CD14-positive monocyte (primary cell): Measurements from ENCODE around the gene DYNLT4. TPM values are rescaled to one million over a fixed set of nuclear protein-coding genes. Genes with fewer than 3 reads are reported as not detected.

Source experiments
- DNase-seq, 3 donors: peaks; one replicate each; pipeline ENCODE4 v3.0.0-alpha.2; 2011 to 2022
- H2AFZ ChIP-seq: 2 replicates; pipeline ENCODE4 v1.6.0; 2012; ENCODE audit warnings: mild to moderate bottlenecking, low read depth, low read length, inconsistent platforms; ENCODE audit not compliant: insufficient read depth, poor library complexity, severe bottlenecking
- H3K27ac ChIP-seq, 2 donors: 1 replicate in 1 of 2; 2 replicates in 1 of 2; pipeline ENCODE4 v1.5.1; 2012 to 2013; ENCODE audit warnings: low read length in 2 of 2, control low read depth in 1 of 2, inconsistent platforms in 1 of 2, low read depth in 1 of 2, mild to moderate bottlenecking in 1 of 2
- H3K27me3 ChIP-seq, 2 donors: one replicate each; pipeline versions ENCODE4 v1.6.0 to v1.6.1; 2011 to 2013; ENCODE audit warnings: low read length in 2 of 2; ENCODE audit not compliant: control insufficient read depth in 2 of 2, insufficient read depth in 2 of 2
- H3K36me3 ChIP-seq, 2 donors: replicated peaks in 1 of 2; 1 replicate in 1 of 2; 2 replicates in 1 of 2; pipeline versions ENCODE4 v1.5.1 to v1.6.1; 2012 to 2013; ENCODE audit warnings: low read length in 2 of 2, control low read depth in 1 of 2, inconsistent platforms in 1 of 2, mild to moderate bottlenecking in 1 of 2; ENCODE audit not compliant: insufficient read depth in 2 of 2, control insufficient read depth in 1 of 2
- H3K4me1 ChIP-seq, 2 donors: 1 replicate in 1 of 2; 2 replicates in 1 of 2; pipeline versions ENCODE4 v1.5.1 to v1.6.1; 2012 to 2013; ENCODE audit warnings: low read length in 2 of 2, control low read depth in 1 of 2, inconsistent platforms in 1 of 2, mild to moderate bottlenecking in 1 of 2, moderate library complexity in 1 of 2; ENCODE audit not compliant: insufficient read depth in 2 of 2, control insufficient read depth in 1 of 2
- H3K4me2 ChIP-seq: replicated peaks from 2 replicates; pipeline ENCODE3; 2012; ENCODE audit warnings: low read length, moderate library complexity, mild to moderate bottlenecking; ENCODE audit not compliant: poor library complexity, severe bottlenecking; ENCODE audit errors: extremely low read depth
- H3K4me3 ChIP-seq, 3 experiments: fragments of 200-600 bp in 1 of 3; sonication (generic) in 1 of 3; replicated peaks in 1 of 3; 1 replicate in 2 of 3; 2 replicates in 1 of 3; pipeline ENCODE4 v1.5.1; 2011 to 2013; ENCODE audit warnings: low read length in 3 of 3, mild to moderate bottlenecking in 3 of 3, control low read depth in 2 of 3, low read depth in 2 of 3, inconsistent platforms in 1 of 3, moderate library complexity in 1 of 3
- H3K79me2 ChIP-seq: 2 replicates; pipeline ENCODE4 v1.6.0; 2012; ENCODE audit warnings: mild to moderate bottlenecking, control low read depth, inconsistent platforms, low read length, moderate library complexity; ENCODE audit not compliant: insufficient read depth
- H3K9ac ChIP-seq: 2 replicates; pipeline ENCODE4 v1.6.0; 2017; ENCODE audit warnings: low read length, mild to moderate bottlenecking; ENCODE audit not compliant: insufficient read depth, poor library complexity, severe bottlenecking
- H3K9me3 ChIP-seq, 2 donors: replicated peaks in 1 of 2; 1 replicate in 1 of 2; 2 replicates in 1 of 2; pipeline versions ENCODE4 v1.5.1 to v1.6.1; 2012 to 2013; ENCODE audit warnings: low read length in 2 of 2, control low read depth in 1 of 2; ENCODE audit not compliant: control insufficient read depth in 1 of 2, insufficient read depth in 1 of 2
- H4K20me1 ChIP-seq: 2 replicates; pipeline ENCODE4 v1.6.0; 2012; ENCODE audit warnings: mild to moderate bottlenecking, low read length, control low read depth, moderate library complexity; ENCODE audit not compliant: insufficient read depth
- H3K27ac Mint-ChIP-seq, 7 donors: one replicate each; pipeline ENCODE4 v1.8.0; 2020; ENCODE audit warnings: mild to moderate bottlenecking in 7 of 7, mixed read lengths in 7 of 7, moderate library complexity in 6 of 7, inconsistent platforms in 2 of 7
- H3K27me3 Mint-ChIP-seq, 3 donors: one replicate each; pipeline ENCODE4 v1.8.0; 2021 to 2022; ENCODE audit warnings: low read depth in 3 of 3, mild to moderate bottlenecking in 3 of 3, mixed read lengths in 3 of 3, moderate library complexity in 3 of 3, inconsistent platforms in 1 of 3
- H3K36me3 Mint-ChIP-seq, 2 donors: one replicate each; pipeline ENCODE4 v1.8.0; 2020; ENCODE audit warnings: mixed read lengths in 2 of 2, inconsistent platforms in 1 of 2, mild to moderate bottlenecking in 1 of 2
- H3K4me1 Mint-ChIP-seq: one replicate; pipeline ENCODE4 v1.8.0; 2020; ENCODE audit warnings: mild to moderate bottlenecking, mixed read lengths
- H3K4me3 Mint-ChIP-seq, 2 donors: one replicate each; pipeline ENCODE4 v1.8.0; 2020; ENCODE audit warnings: mild to moderate bottlenecking in 2 of 2, mixed read lengths in 2 of 2, moderate library complexity in 1 of 2
- H3K9me3 Mint-ChIP-seq, 7 donors: one replicate each; pipeline ENCODE4 v1.8.0; 2020 to 2022; ENCODE audit warnings: mixed read lengths in 7 of 7, mild to moderate bottlenecking in 6 of 7, moderate library complexity in 6 of 7, inconsistent platforms in 2 of 7
- CTCF ChIP-seq: fragments of 200-600 bp; IDR thresholded peaks from one replicate; pipeline ENCODE4 v1.8.0; 2022; ENCODE audit warnings: antibody characterized with exemption, mild to moderate bottlenecking
- WGBS: methylation state at CpG from one replicate; pipeline ENCODE4 v1.1.5; 2013; ENCODE audit warnings: missing lambda C conversion rate; ENCODE audit not compliant: insufficient coverage; 5-methylcytosine and 5-hydroxymethylcytosine counted together
- intact Hi-C, 2 donors: fragments of 100-400 bp; cut with micrococcal nuclease; formaldehyde crosslinking; loops; one replicate each; pipeline versions ENCODE4 v1.15.0 to v1.15.1; 2023
- polyA plus RNA-seq, 3 donors: library from polyadenylated mRNA; depleted of rRNA in 1 of 3; unstranded in 2 of 3; stranded (reverse) in 1 of 3; fragments of 300-500 nt in 2 of 3; fragments of >200 nt in 1 of 3; fragmentation: Illumina TruSeq in 2 of 3; gene quantifications; 1 replicate in 2 of 3; 2 replicates in 1 of 3; pipeline ENCODE4 v1.2.3, GENCODE V29; 2012 to 2021

Gene DYNLT4
- polyA plus RNA-seq, 3 donors = 0.91 to 2.8 (median 2.2) TPM

GRCh38 chr1:44806025-44806703 lies 987 bp downstream of the DYNLT4 start:
- peaks cover 12% of the 10 kb centered on the region for H3K79me2 ChIP-seq
- peaks cover 50 to 56% of the 10 kb centered on the region in 2 donors for H3K36me3 Mint-ChIP-seq

More at GRCh38 chr1:44806025-44806703, 987 bp downstream of the DYNLT4 start:
- intact Hi-C loops = no loop called here
- Histone ChIP-seq H3K9me3 (no peaks in the 10 kb centered on the region), H3K27me3 (no peaks in the 10 kb centered on the region), H2AFZ (no peak overlapping the region), H3K36me3 (peaks cover 36 to 45% of the 10 kb centered on the region in 2 donors), H3K9ac (peak overlapping the region; percentile 83), H3K4me2 (peak overlapping the region; percentile 25), H3K4me3 (peak overlapping the region in 1 of 3 experiments; percentile 34), H3K4me1 (peaks cover 71 to 79% of the 10 kb centered on the region in 2 donors), H3K27ac (peak overlapping the region; percentile 99 to 100), H4K20me1 (peaks cover 28% of the 10 kb centered on the region)
- Mint-ChIP-seq H3K27me3 (peaks cover 1 to 9% (median 5%) of the 10 kb centered on the region in 3 donors), H3K9me3 (no peaks in the 10 kb centered on the region), H3K4me1 (peaks cover 68% of the 10 kb centered on the region), H3K4me3 (no peak overlapping the region), H3K27ac (peak overlapping the region; percentile 100)
- no peak for TF ChIP-seq CTCF
- 98% methylated on average over 65 of the region's 70 CpGs for WGBS
- DNase-seq = no peak
